MG63 (cell line): ENCODE data around the gene RNF144A. TPM values are rescaled to one million over a fixed set of nuclear protein-coding genes. Genes with fewer than 3 reads are reported as not detected.

Source experiments
- DNase-seq: peaks from one replicate; pipeline ENCODE4 v3.0.0-alpha.2; 2020
- H3K27me3 ChIP-seq: fragments of 250-450 bp; sonication (Bioruptor Pico); 2 replicates; pipeline ENCODE4 v1.5.1; 2020; ENCODE audit warnings: mild to moderate bottlenecking, moderate library complexity
- H3K36me3 ChIP-seq: fragments of 250-450 bp; sonication (Bioruptor Pico); 2 replicates; pipeline ENCODE4 v1.5.1; 2020; ENCODE audit warnings: mild to moderate bottlenecking, moderate library complexity
- H3K4me3 ChIP-seq: fragments of 250-450 bp; sonication (Bioruptor Pico); 2 replicates; pipeline ENCODE4 v1.5.1; 2020; ENCODE audit warnings: mild to moderate bottlenecking, moderate library complexity
- H3K9me3 ChIP-seq: fragments of 250-450 bp; sonication (Bioruptor Pico); 2 replicates; pipeline ENCODE4 v1.5.1; 2020; ENCODE audit warnings: mild to moderate bottlenecking, moderate library complexity
- total RNA-seq: library from RNA; depleted of rRNA; stranded (reverse); fragments of >200 nt; shearing (Covaris generic); gene quantifications from 2 replicates; pipeline ENCODE4 v1.2.3, GENCODE V29; 2014; ENCODE audit warnings: low replicate concordance

Gene RNF144A
- total RNA-seq, 1 experiment from 2014 or later, result 1.1 TPM

GRCh38 chr2:6970976-6971480 is 53.8 kb downstream of the RNF144A start:
- DNase-seq, result no peak
- H3K4me3 ChIP-seq, result no peak overlapping the region

DNA sequence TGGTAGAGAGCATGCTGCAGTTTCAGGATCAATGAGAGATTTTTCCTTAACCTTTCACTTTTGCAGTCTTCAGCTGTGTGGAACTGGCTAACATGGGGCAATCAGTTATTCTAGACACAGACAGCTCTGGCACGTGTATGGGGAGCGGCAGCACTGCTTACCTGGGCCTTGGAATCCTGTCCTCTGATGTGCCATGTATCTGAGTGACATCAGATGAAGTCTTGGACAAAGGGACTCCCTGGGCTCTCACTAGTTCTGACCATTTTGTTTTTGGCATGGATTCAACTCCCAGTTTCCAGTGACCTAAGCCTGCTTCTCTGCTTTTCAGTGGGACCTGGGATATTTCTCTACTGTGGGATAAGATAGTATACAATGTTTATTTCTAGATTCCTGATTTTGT is 54.3 kb downstream of the RNF144A start:
- Histone ChIP-seq H3K9me3 (0 out of 2 replicates have a peak, but pooled peaks cover 2% of the 10 kb centered on the region), H3K27me3 (no peaks in the 10 kb centered on the region), H3K4me3 (no peak overlapping the region), H3K36me3 (no peaks in the 10 kb centered on the region)
- DNase-seq, result no peak

More at GRCh38 chr2:6970976-6971480, 53.8 kb downstream of the RNF144A start:
- H3K36me3 ChIP-seq, result no peaks in the 10 kb centered on the region
- H3K9me3 ChIP-seq, result 0 out of 2 replicates have a peak, but pooled peaks cover 2% of the 10 kb centered on the region
- no peaks in the 10 kb centered on the region for H3K27me3 ChIP-seq

DNA sequence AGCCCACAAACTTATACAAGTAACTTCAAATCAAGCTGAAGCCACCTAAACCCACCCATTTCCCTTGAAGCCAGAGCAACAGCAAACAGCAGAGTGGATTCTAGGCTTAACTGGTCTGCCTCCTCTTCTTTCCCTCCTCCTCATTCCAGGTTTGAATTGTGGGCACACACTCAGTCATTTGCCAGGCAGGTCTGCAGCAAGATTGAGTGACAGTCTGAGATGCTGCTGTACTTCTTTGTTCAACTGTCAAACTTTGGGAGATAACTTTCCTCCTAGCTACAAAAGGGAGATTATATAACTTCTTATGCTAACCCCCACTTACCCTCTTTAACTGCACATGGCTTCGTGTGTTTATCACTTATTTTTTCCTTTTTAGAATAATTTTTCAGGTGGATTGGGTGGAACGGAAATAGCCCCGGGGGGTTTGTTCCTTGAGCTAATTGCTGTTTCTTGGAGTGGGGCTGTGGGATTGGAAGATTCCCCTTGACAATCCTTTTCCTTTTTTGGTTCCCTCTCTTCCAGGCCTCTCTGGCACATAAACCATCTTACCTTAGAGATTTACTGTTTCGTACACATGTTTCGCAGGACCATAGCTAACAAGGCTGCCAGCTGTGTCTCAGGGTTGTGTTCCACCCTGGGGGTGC is 55.0 kb downstream of the RNF144A start:
- Histone ChIP-seq H3K4me3 (no peak overlapping the region), H3K9me3 (0 out of 2 replicates have a peak, but pooled peaks cover 2% of the 10 kb centered on the region), H3K36me3 (no peaks in the 10 kb centered on the region), H3K27me3 (no peaks in the 10 kb centered on the region)
- DNase-seq, result no peak

DNA sequence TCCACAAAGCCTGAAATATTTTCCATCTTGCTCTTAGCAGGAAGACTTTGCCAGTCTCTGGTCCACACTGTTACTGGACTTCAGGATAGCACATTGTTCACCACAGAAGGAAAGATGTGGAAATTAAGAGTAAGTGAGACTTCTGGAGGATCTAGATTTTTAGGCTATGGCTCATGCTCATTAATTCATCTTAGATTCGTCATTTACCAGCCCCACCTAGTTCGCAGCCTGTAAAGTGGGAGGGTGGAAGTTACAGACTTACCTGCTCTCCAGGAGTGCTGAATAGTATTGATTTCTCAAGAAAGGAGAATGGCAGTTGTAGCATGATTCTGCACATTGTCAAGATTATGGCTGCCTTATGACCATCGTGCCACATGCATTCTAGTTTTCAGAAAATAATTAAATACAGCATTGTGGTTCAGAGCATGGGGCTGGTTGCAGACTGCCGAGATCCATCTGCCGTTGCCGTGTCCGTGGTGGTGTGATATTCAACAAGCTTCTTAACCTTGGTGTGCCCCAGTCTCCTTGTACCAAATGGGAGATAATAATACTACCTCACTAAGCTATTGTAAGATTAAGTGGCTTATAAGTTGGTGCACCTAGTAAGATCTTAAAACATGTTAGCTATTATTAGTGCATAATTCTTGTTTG is 56.8 kb downstream of the RNF144A start:
- H3K27me3 ChIP-seq, result no peaks in the 10 kb centered on the region
- H3K36me3 ChIP-seq, result no peaks in the 10 kb centered on the region
- 0 out of 2 replicates have a peak, but pooled peaks cover 2% of the 10 kb centered on the region for H3K9me3 ChIP-seq
- DNase-seq, result no peak
- no peak overlapping the region for H3K4me3 ChIP-seq

DNA sequence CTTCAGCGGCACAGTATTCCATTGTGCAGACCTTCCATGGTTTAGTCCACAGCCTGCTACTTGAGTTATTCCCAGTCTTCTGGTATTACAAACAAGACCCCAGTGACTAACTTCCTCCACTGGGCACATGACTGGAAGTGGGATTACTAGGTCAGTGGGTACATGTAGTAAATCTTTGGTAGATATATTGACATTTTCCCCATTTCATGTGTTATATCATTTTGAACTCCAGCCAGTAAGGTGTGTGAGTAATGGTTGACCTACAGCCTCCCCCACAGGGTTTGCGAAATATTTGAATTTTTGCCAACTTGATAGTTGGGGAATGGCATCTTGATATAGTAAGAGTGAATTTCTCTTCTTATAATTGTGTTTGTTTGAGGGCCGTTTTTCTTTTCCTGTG is 58.8 kb downstream of the RNF144A start:
- Histone ChIP-seq H3K4me3 (no peak overlapping the region), H3K27me3 (no peaks in the 10 kb centered on the region), H3K9me3 (no peaks in the 10 kb centered on the region), H3K36me3 (no peaks in the 10 kb centered on the region)
- no peak for DNase-seq

GRCh38 chr2:6977113-6977741 is 60.0 kb downstream of the RNF144A start:
- no peak overlapping the region for H3K4me3 ChIP-seq
- peak; percentile 75 for DNase-seq
- no peaks in the 10 kb centered on the region for H3K9me3 ChIP-seq
- no peaks in the 10 kb centered on the region for H3K27me3 ChIP-seq
- H3K36me3 ChIP-seq, result no peaks in the 10 kb centered on the region

- Histone ChIP-seq H3K36me3 (no peaks in the 10 kb centered on the region), H3K4me3 (no peak overlapping the region), H3K9me3 (no peaks in the 10 kb centered on the region), H3K27me3 (no peaks in the 10 kb centered on the region)
- DNase-seq, result no peak
Observed at GRCh38 chr2:6977786-6978185, 60.6 kb downstream of the RNF144A start.

GRCh38 chr2:6978991-6979390 is 61.8 kb downstream of the RNF144A start:
- no peaks in the 10 kb centered on the region for H3K9me3 ChIP-seq
- H3K36me3 ChIP-seq, result no peaks in the 10 kb centered on the region
- no peak for DNase-seq
- H3K27me3 ChIP-seq, result no peaks in the 10 kb centered on the region
- H3K4me3 ChIP-seq, result no peak overlapping the region

DNA sequence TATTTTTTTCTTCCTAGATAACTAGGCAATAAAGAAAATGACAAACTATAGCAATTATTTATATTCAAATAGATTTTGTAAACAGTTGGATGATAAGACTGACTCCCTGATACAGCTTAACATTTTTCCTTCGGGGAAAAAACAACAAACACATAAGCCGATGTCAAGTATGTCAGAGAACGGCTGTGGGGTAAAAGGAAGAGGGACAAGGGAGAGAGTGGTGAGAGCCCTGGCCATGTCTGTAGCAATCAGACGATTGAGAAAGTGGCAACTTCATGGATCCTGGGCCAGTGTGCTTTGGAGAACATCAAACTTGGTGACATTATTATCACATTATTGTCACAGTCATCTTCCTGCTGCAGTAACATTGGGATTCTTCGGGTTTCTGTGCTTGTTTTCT is 65.2 kb downstream of the RNF144A start:
- DNase-seq, result no peak
- no peaks in the 10 kb centered on the region for H3K27me3 ChIP-seq

GRCh38 chr2:6982934-6983589 is 65.8 kb downstream of the RNF144A start:
- Histone ChIP-seq H3K36me3 (no peaks in the 10 kb centered on the region), H3K27me3 (no peaks in the 10 kb centered on the region), H3K9me3 (no peaks in the 10 kb centered on the region), H3K4me3 (no peak overlapping the region)
- DNase-seq, result no peak

More for the DNA sequence above, 65.2 kb downstream of the RNF144A start:
- Histone ChIP-seq H3K4me3 (no peak overlapping the region), H3K9me3 (no peaks in the 10 kb centered on the region), H3K36me3 (no peaks in the 10 kb centered on the region)

- no peak for DNase-seq
- Histone ChIP-seq H3K4me3 (no peak overlapping the region), H3K36me3 (no peaks in the 10 kb centered on the region), H3K9me3 (no peaks in the 10 kb centered on the region), H3K27me3 (no peaks in the 10 kb centered on the region)
Observed at GRCh38 chr2:6986301-6986911, 69.2 kb downstream of the RNF144A start.

DNA sequence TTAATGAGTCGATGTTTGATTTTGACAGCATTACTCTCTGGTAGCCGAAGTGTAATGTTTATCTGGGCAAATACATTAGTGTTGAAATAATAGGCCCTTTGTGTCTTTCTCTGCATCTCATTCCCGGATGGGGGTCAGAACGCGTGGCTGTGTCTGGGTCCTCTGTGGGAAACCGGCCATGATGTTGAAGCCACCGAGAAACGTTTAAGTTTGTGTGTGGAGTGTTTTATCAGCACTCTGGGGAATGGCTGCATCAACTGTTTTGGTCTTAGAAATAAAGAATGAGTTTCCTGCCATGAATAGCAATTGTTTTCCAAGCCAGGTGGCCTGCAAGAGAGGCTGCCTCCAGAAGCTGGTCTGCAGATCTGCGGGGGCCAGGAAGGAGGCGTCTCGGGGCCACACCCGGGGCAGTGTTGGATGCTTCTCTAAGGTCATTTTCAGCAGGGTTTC is 69.7 kb downstream of the RNF144A start:
- no peaks in the 10 kb centered on the region for H3K36me3 ChIP-seq
- H3K4me3 ChIP-seq, result no peak overlapping the region
- H3K9me3 ChIP-seq, result no peaks in the 10 kb centered on the region
- no peaks in the 10 kb centered on the region for H3K27me3 ChIP-seq
- no peak for DNase-seq

- H3K27me3 ChIP-seq, result no peaks in the 10 kb centered on the region
- no peak overlapping the region for H3K4me3 ChIP-seq
- no peak for DNase-seq
- H3K36me3 ChIP-seq, result no peaks in the 10 kb centered on the region
- H3K9me3 ChIP-seq, result no peaks in the 10 kb centered on the region
Observed at GRCh38 chr2:6990871-6991270, 73.7 kb downstream of the RNF144A start.

GRCh38 chr2:6992794-6993228 is 75.6 kb downstream of the RNF144A start:
- Histone ChIP-seq H3K36me3 (no peaks in the 10 kb centered on the region), H3K9me3 (no peaks in the 10 kb centered on the region), H3K4me3 (no peak overlapping the region), H3K27me3 (no peaks in the 10 kb centered on the region)
- DNase-seq, result no peak

DNA sequence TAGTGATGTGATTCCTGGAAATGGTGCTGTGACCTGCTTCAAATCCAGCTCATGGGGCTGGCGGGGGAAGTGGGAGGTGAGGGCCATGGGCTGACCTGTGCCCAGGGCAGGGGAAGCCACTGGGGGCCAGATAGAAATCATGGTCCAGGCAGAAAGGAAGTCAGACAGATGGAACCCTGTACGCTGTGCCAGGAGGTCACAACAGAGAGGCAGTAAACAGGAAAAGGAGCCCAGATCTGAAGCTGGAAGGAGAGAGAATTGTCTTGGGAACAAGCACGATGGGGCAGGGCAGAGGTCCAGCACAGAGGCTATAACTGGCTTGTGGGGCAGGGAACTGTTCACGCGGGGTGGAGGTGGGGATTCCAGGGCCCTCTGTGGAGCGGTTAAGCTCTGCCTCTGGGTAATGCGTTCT is 76.0 kb downstream of the RNF144A start:
- Histone ChIP-seq H3K4me3 (no peak overlapping the region), H3K36me3 (no peaks in the 10 kb centered on the region), H3K27me3 (no peaks in the 10 kb centered on the region), H3K9me3 (no peaks in the 10 kb centered on the region)
- DNase-seq, result no peak

GRCh38 chr2:6993936-6994335 is 76.7 kb downstream of the RNF144A start:
- no peak for DNase-seq
- Histone ChIP-seq H3K9me3 (no peaks in the 10 kb centered on the region), H3K4me3 (no peak overlapping the region), H3K27me3 (no peaks in the 10 kb centered on the region), H3K36me3 (no peaks in the 10 kb centered on the region)
